ENCODE results near the gene ARHGEF40.
A peak's percentile ranks its signal among the peaks of the same experiment; 100 is the strongest.

ARHGEF40 gene

GRCh38 chr14:21070610-21071224 is 613 bp downstream of the ARHGEF40 start:
- Histone ChIP-seq H4K20me1 (ENCODE audit: low read depth, low read length) (no peaks in the 10 kb centered on the region), H3K27ac (ENCODE audit: low read depth, low read length) (no peak overlapping the region), H3K79me2 (ENCODE audit: insufficient read depth, low read length) (no peaks in the 10 kb centered on the region), H3K4me2 (ENCODE audit: low read depth, low read length, poor library complexity, severe bottlenecking) (peak overlapping the region; percentile 61), H2AFZ (ENCODE audit: low read depth, low read length, severe bottlenecking) (no peak overlapping the region), H3K36me3 (ENCODE audit: low read length) (no peaks in the 10 kb centered on the region), H3K4me3 (ENCODE audit: insufficient read depth, low read length, poor library complexity, severe bottlenecking) (peak overlapping the region; percentile 39), H3K27me3 (ENCODE audit: low read length) (no peaks in the 10 kb centered on the region), H3K9me3 (ENCODE audit: insufficient read depth, low read length) (no peaks in the 10 kb centered on the region), H3K9ac (ENCODE audit: low read length) (peak overlapping the region; percentile 33; the same call in 1 of the 2 replicates), H3F3A (ENCODE audit: insufficient read depth) (no peaks in the 10 kb centered on the region), H3K9me2 (replicated peaks; ENCODE audit: insufficient read depth, low read length) (no peaks in the 10 kb centered on the region)
- TF ChIP-seq EZH2phosphoT487 (conservative IDR thresholded peaks at IDR 0.05; ENCODE audit: low read length) (0 out of 2 replicates have a peak, but pooled peaks have one; percentile 60), CTCF (IDR thresholded peaks at IDR 0.05; ENCODE audit: insufficient read depth, low read length, poor library complexity, severe bottlenecking) (no peak)

DNA sequence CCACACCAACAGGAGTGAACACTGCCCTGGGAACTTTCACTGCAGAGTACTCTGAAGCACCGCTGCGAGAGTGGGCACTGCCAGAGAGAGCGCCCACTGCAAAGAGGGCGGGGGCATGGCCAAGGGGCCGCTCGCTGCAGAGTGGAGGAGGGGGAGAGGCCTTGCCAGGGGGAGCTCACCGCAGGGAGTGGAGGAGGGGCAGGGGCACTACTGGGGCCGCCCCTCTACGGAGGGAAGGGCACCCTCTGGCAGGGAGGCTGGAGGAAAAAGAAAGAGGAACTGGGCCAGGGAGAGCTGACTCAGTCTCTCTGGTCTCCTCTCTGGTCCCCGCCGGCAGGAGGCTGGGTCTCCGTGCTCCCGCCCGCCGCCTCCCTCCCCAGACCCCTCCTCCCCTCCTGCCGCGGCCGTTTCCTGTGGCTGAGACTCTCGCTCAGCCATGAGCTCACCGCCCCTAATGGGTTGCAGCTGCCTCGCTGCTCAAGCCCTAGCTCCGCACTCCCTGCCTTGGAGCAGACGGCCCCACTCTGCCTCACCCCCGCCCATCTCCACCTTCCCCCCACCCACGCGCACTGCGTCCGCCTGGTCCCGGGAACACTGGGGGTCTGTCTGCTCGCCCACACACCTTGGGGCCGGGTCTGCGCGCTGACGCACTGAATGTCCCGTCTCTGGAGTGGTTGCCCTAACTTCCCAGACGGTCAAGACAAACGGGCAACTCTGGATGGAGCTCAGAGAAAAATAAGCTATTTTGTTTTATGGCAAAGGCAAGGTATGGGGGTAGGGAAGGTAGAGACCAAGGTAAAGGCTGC is 1.3 kb downstream of the ARHGEF40 start:
- no peaks in the 10 kb centered on the region for H3K9me3 ChIP-seq (ENCODE audit: insufficient read depth, low read length)
- no peaks in the 10 kb centered on the region for H4K20me1 ChIP-seq (ENCODE audit: low read depth, low read length)
- H3K79me2 ChIP-seq (ENCODE audit: insufficient read depth, low read length), result no peaks in the 10 kb centered on the region
- no peaks in the 10 kb centered on the region for H3F3A ChIP-seq (ENCODE audit: insufficient read depth)
- no peak overlapping the region for H2AFZ ChIP-seq (ENCODE audit: low read depth, low read length, severe bottlenecking)
- H3K4me3 ChIP-seq (ENCODE audit: insufficient read depth, low read length, poor library complexity, severe bottlenecking), result peak overlapping the region; percentile 20
- peak overlapping the region; percentile 33; the same call in 1 of the 2 replicates for H3K9ac ChIP-seq (ENCODE audit: low read length)
- peak overlapping the region; percentile 61 for H3K4me2 ChIP-seq (ENCODE audit: low read depth, low read length, poor library complexity, severe bottlenecking)
- TF ChIP-seq EZH2phosphoT487 (conservative IDR thresholded peaks at IDR 0.05; ENCODE audit: low read length) (no peak), CTCF (IDR thresholded peaks at IDR 0.05; ENCODE audit: insufficient read depth, low read length, poor library complexity, severe bottlenecking) (no peak)
- H3K27ac ChIP-seq (ENCODE audit: low read depth, low read length), result no peak overlapping the region
- H3K27me3 ChIP-seq (ENCODE audit: low read length), result no peaks in the 10 kb centered on the region
- no peaks in the 10 kb centered on the region for H3K36me3 ChIP-seq (ENCODE audit: low read length)
- H3K9me2 ChIP-seq (replicated peaks; ENCODE audit: insufficient read depth, low read length), result no peaks in the 10 kb centered on the region

- Histone ChIP-seq H3K79me2 (ENCODE audit: insufficient read depth, low read length) (no peaks in the 10 kb centered on the region), H4K20me1 (ENCODE audit: low read depth, low read length) (no peaks in the 10 kb centered on the region), H3K4me2 (ENCODE audit: low read depth, low read length, poor library complexity, severe bottlenecking) (peak overlapping the region; percentile 61), H3K27ac (ENCODE audit: low read depth, low read length) (no peak overlapping the region), H3F3A (ENCODE audit: insufficient read depth) (no peaks in the 10 kb centered on the region), H3K9me2 (replicated peaks; ENCODE audit: insufficient read depth, low read length) (no peaks in the 10 kb centered on the region), H3K36me3 (ENCODE audit: low read length) (no peaks in the 10 kb centered on the region), H3K27me3 (ENCODE audit: low read length) (no peaks in the 10 kb centered on the region), H3K4me3 (ENCODE audit: insufficient read depth, low read length, poor library complexity, severe bottlenecking) (no peak overlapping the region), H3K9ac (ENCODE audit: low read length) (peak overlapping the region; percentile 33; the same call in 1 of the 2 replicates), H2AFZ (ENCODE audit: low read depth, low read length, severe bottlenecking) (no peak overlapping the region), H3K9me3 (ENCODE audit: insufficient read depth, low read length) (no peaks in the 10 kb centered on the region)
- TF ChIP-seq CTCF (IDR thresholded peaks at IDR 0.05; ENCODE audit: insufficient read depth, low read length, poor library complexity, severe bottlenecking), result no peak
- TF ChIP-seq EZH2phosphoT487 (conservative IDR thresholded peaks at IDR 0.05; ENCODE audit: low read length), result 0 out of 2 replicates have a peak, but pooled peaks have one; percentile 22
Observed at GRCh38 chr14:21072031-21072473, 1.9 kb downstream of the ARHGEF40 start.
